CD14-positive monocyte (primary cell): ENCODE results near the gene AP1G2. TPM values are rescaled to one million over a fixed set of nuclear protein-coding genes. Genes with fewer than 3 reads are reported as not detected.

ENCODE experiments used
- DNase-seq, 3 donors: peaks; one replicate each; pipeline ENCODE4 v3.0.0-alpha.2; 2011 to 2022
- H2AFZ ChIP-seq: 2 replicates; pipeline ENCODE4 v1.6.0; 2012; ENCODE audit warnings: mild to moderate bottlenecking, low read depth, low read length, inconsistent platforms; ENCODE audit not compliant: insufficient read depth, poor library complexity, severe bottlenecking
- H3K27ac ChIP-seq, 2 donors: 1 replicate in 1 of 2; 2 replicates in 1 of 2; pipeline ENCODE4 v1.5.1; 2012 to 2013; ENCODE audit warnings: low read length in 2 of 2, control low read depth in 1 of 2, inconsistent platforms in 1 of 2, low read depth in 1 of 2, mild to moderate bottlenecking in 1 of 2
- H3K27me3 ChIP-seq, 2 donors: one replicate each; pipeline versions ENCODE4 v1.6.0 to v1.6.1; 2011 to 2013; ENCODE audit warnings: low read length in 2 of 2; ENCODE audit not compliant: control insufficient read depth in 2 of 2, insufficient read depth in 2 of 2
- H3K36me3 ChIP-seq, 2 donors: replicated peaks in 1 of 2; 1 replicate in 1 of 2; 2 replicates in 1 of 2; pipeline versions ENCODE4 v1.5.1 to v1.6.1; 2012 to 2013; ENCODE audit warnings: low read length in 2 of 2, control low read depth in 1 of 2, inconsistent platforms in 1 of 2, mild to moderate bottlenecking in 1 of 2; ENCODE audit not compliant: insufficient read depth in 2 of 2, control insufficient read depth in 1 of 2
- H3K4me1 ChIP-seq, 2 donors: 1 replicate in 1 of 2; 2 replicates in 1 of 2; pipeline versions ENCODE4 v1.5.1 to v1.6.1; 2012 to 2013; ENCODE audit warnings: low read length in 2 of 2, control low read depth in 1 of 2, inconsistent platforms in 1 of 2, mild to moderate bottlenecking in 1 of 2, moderate library complexity in 1 of 2; ENCODE audit not compliant: insufficient read depth in 2 of 2, control insufficient read depth in 1 of 2
- H3K4me2 ChIP-seq: replicated peaks from 2 replicates; pipeline ENCODE3; 2012; ENCODE audit warnings: low read length, moderate library complexity, mild to moderate bottlenecking; ENCODE audit not compliant: poor library complexity, severe bottlenecking; ENCODE audit errors: extremely low read depth
- H3K4me3 ChIP-seq, 3 experiments: fragments of 200-600 bp in 1 of 3; sonication (generic) in 1 of 3; replicated peaks in 1 of 3; 1 replicate in 2 of 3; 2 replicates in 1 of 3; pipeline ENCODE4 v1.5.1; 2011 to 2013; ENCODE audit warnings: low read length in 3 of 3, mild to moderate bottlenecking in 3 of 3, control low read depth in 2 of 3, low read depth in 2 of 3, inconsistent platforms in 1 of 3, moderate library complexity in 1 of 3
- H3K79me2 ChIP-seq: 2 replicates; pipeline ENCODE4 v1.6.0; 2012; ENCODE audit warnings: mild to moderate bottlenecking, control low read depth, inconsistent platforms, low read length, moderate library complexity; ENCODE audit not compliant: insufficient read depth
- H3K9ac ChIP-seq: 2 replicates; pipeline ENCODE4 v1.6.0; 2017; ENCODE audit warnings: low read length, mild to moderate bottlenecking; ENCODE audit not compliant: insufficient read depth, poor library complexity, severe bottlenecking
- H3K9me3 ChIP-seq, 2 donors: replicated peaks in 1 of 2; 1 replicate in 1 of 2; 2 replicates in 1 of 2; pipeline versions ENCODE4 v1.5.1 to v1.6.1; 2012 to 2013; ENCODE audit warnings: low read length in 2 of 2, control low read depth in 1 of 2; ENCODE audit not compliant: control insufficient read depth in 1 of 2, insufficient read depth in 1 of 2
- H4K20me1 ChIP-seq: 2 replicates; pipeline ENCODE4 v1.6.0; 2012; ENCODE audit warnings: mild to moderate bottlenecking, low read length, control low read depth, moderate library complexity; ENCODE audit not compliant: insufficient read depth
- H3K27ac Mint-ChIP-seq, 7 donors: one replicate each; pipeline ENCODE4 v1.8.0; 2020; ENCODE audit warnings: mild to moderate bottlenecking in 7 of 7, mixed read lengths in 7 of 7, moderate library complexity in 6 of 7, inconsistent platforms in 2 of 7
- H3K27me3 Mint-ChIP-seq, 3 donors: one replicate each; pipeline ENCODE4 v1.8.0; 2021 to 2022; ENCODE audit warnings: low read depth in 3 of 3, mild to moderate bottlenecking in 3 of 3, mixed read lengths in 3 of 3, moderate library complexity in 3 of 3, inconsistent platforms in 1 of 3
- H3K36me3 Mint-ChIP-seq, 2 donors: one replicate each; pipeline ENCODE4 v1.8.0; 2020; ENCODE audit warnings: mixed read lengths in 2 of 2, inconsistent platforms in 1 of 2, mild to moderate bottlenecking in 1 of 2
- H3K4me1 Mint-ChIP-seq: one replicate; pipeline ENCODE4 v1.8.0; 2020; ENCODE audit warnings: mild to moderate bottlenecking, mixed read lengths
- H3K4me3 Mint-ChIP-seq, 2 donors: one replicate each; pipeline ENCODE4 v1.8.0; 2020; ENCODE audit warnings: mild to moderate bottlenecking in 2 of 2, mixed read lengths in 2 of 2, moderate library complexity in 1 of 2
- H3K9me3 Mint-ChIP-seq, 7 donors: one replicate each; pipeline ENCODE4 v1.8.0; 2020 to 2022; ENCODE audit warnings: mixed read lengths in 7 of 7, mild to moderate bottlenecking in 6 of 7, moderate library complexity in 6 of 7, inconsistent platforms in 2 of 7
- CTCF ChIP-seq: fragments of 200-600 bp; IDR thresholded peaks from one replicate; pipeline ENCODE4 v1.8.0; 2022; ENCODE audit warnings: antibody characterized with exemption, mild to moderate bottlenecking
- WGBS: methylation state at CpG from one replicate; pipeline ENCODE4 v1.1.5; 2013; ENCODE audit warnings: missing lambda C conversion rate; ENCODE audit not compliant: insufficient coverage; 5-methylcytosine and 5-hydroxymethylcytosine counted together
- intact Hi-C, 2 donors: fragments of 100-400 bp; cut with micrococcal nuclease; formaldehyde crosslinking; loops; one replicate each; pipeline versions ENCODE4 v1.15.0 to v1.15.1; 2023
- polyA plus RNA-seq, 3 donors: library from polyadenylated mRNA; depleted of rRNA in 1 of 3; unstranded in 2 of 3; stranded (reverse) in 1 of 3; fragments of 300-500 nt in 2 of 3; fragments of >200 nt in 1 of 3; fragmentation: Illumina TruSeq in 2 of 3; gene quantifications; 1 replicate in 2 of 3; 2 replicates in 1 of 3; pipeline ENCODE4 v1.2.3, GENCODE V29; 2012 to 2021

The AP1G2 gene
- polyA plus RNA-seq, 3 donors: 32.2 to 437 (median 37.0) TPM

GRCh38 chr14:23580152-23580926 lies 12.7 kb upstream of the AP1G2 start:
- Histone ChIP-seq H3K27me3 (peaks cover 36 to 45% of the 10 kb centered on the region in 2 donors), H3K4me2 (no peak overlapping the region), H3K79me2 (no peaks in the 10 kb centered on the region), H3K9ac (no peak overlapping the region), H3K9me3 (peaks cover 0 to 6% of the 10 kb centered on the region in 2 donors), H2AFZ (no peak overlapping the region), H4K20me1 (no peaks in the 10 kb centered on the region), H3K4me3 (no peak overlapping the region), H3K36me3 (no peaks in the 10 kb centered on the region), H3K27ac (no peak overlapping the region), H3K4me1 (peaks cover 10 to 18% of the 10 kb centered on the region in 2 donors)
- intact Hi-C loops: no loop called here
- 95% methylated on average over 15 of the region's 24 CpGs for WGBS
- peaks cover 0 to 15% (median 8%) of the 10 kb centered on the region in 7 donors for H3K9me3 Mint-ChIP-seq
- no peak overlapping the region for H3K4me3 Mint-ChIP-seq
- no peak for DNase-seq
- peaks cover 10% of the 10 kb centered on the region for H3K4me1 Mint-ChIP-seq
- TF ChIP-seq CTCF: no peak
- H3K27me3 Mint-ChIP-seq: peaks cover 42 to 63% (median 62%) of the 10 kb centered on the region in 3 donors
- H3K27ac Mint-ChIP-seq: peak overlapping the region in 1 of 7 donors; percentile 2
- peaks cover 1 to 4% of the 10 kb centered on the region in 2 donors for H3K36me3 Mint-ChIP-seq

DNA sequence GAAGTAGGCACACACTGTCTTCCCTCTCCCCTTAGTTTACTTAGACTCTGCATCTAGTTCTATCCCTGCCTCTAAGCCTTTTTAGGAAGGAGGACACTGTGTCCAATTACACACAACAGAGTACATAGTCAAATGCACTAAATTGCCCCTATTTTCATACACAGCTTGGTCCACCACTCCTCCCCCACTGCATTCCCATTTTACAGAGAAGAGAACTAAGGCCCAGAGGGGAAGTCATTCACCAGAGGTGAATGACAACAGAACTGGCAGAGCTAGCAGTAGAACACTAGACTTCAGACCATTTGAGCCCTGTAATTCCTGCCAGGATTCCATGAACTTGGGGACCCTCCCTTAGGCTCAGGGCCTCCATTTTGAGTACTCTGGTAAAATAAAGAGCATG lies 12.1 kb upstream of the AP1G2 start:
- no peak overlapping the region for H3K4me3 ChIP-seq
- H3K79me2 ChIP-seq: no peaks in the 10 kb centered on the region
- no peak for DNase-seq
- no peak for TF ChIP-seq CTCF
- H3K9ac ChIP-seq: no peak overlapping the region
- Mint-ChIP-seq H3K27ac (peak overlapping the region in 1 of 7 donors; percentile 2), H3K27me3 (peaks cover 47 to 69% (median 67%) of the 10 kb centered on the region in 3 donors), H3K36me3 (peaks cover 3 to 7% of the 10 kb centered on the region in 2 donors), H3K4me1 (peaks cover 10% of the 10 kb centered on the region), H3K9me3 (peaks cover 0 to 18% (median 10%) of the 10 kb centered on the region in 7 donors), H3K4me3 (peak overlapping the region in 1 of 2 donors; percentile 67)
- H3K4me2 ChIP-seq: no peak overlapping the region
- H2AFZ ChIP-seq: no peak overlapping the region
- H3K4me1 ChIP-seq: peaks cover 10 to 18% of the 10 kb centered on the region in 2 donors
- no peaks in the 10 kb centered on the region for H3K36me3 ChIP-seq
- no peak overlapping the region for H3K27ac ChIP-seq
- peaks cover 37 to 51% of the 10 kb centered on the region in 2 donors for H3K27me3 ChIP-seq
- H3K9me3 ChIP-seq: peaks cover 0 to 6% of the 10 kb centered on the region in 2 donors
- intact Hi-C loops: no loop called here
- no peaks in the 10 kb centered on the region for H4K20me1 ChIP-seq
